Adrenal gland (tissue), 5 donors: ENCODE measurements around the gene GLB1L3.

ENCODE experiments used
- CTCF ChIP-seq, 6 experiments: fragments of 450-650 bp in 4 of 6; fragments of 200-600 bp in 2 of 6; sonication (generic) in 1 of 6; IDR thresholded peaks; 1 replicate in 5 of 6; 2 replicates in 1 of 6; pipeline versions ENCODE4 v1.5.1 to v1.8.0; 2016 to 2021; ENCODE audit warnings: antibody characterized with exemption in 6 of 6, mild to moderate bottlenecking in 2 of 6, moderate library complexity in 1 of 6
- POLR2A ChIP-seq, 2 donors: fragments of 450-650 bp; IDR thresholded peaks; one replicate each; pipeline ENCODE4 v1.6.1; 2017; ENCODE audit warnings: antibody characterized with exemption in 2 of 2, mild to moderate bottlenecking in 2 of 2, moderate library complexity in 1 of 2
- donor health status: DM: no; HTN: no; CAD: no.

GRCh38 chr11:134350381-134350780 is 74.2 kb downstream of the GLB1L3 start:
- no peak for TF ChIP-seq CTCF (IDR thresholded peaks at IDR 0.05)
- no peak for TF ChIP-seq POLR2A (IDR thresholded peaks at IDR 0.05)
